Effector memory CD8-positive, alpha-beta T cell (primary cell): ENCODE measurements around the gene POLN.

Source experiments
- ATAC-seq: fragments of 150-1000 bp; cut with Tn5 transposase; replicated peaks from 2 replicates; pipeline ENCODE4 v1.10.0; 2021; ENCODE audit warnings: mild to moderate bottlenecking, moderate library complexity
- DNase-seq, 3 experiments: peaks; one replicate each; pipeline ENCODE4 v3.0.0; 2021
- H3K27ac Mint-ChIP-seq, 2 donors: one replicate each; pipeline ENCODE4 v1.8.0; 2022; ENCODE audit warnings: mild to moderate bottlenecking in 2 of 2, mixed read lengths in 2 of 2, moderate library complexity in 2 of 2
- H3K27me3 Mint-ChIP-seq, 2 donors: one replicate each; pipeline ENCODE4 v1.8.0; 2022; ENCODE audit warnings: mixed read lengths in 2 of 2
- H3K36me3 Mint-ChIP-seq: one replicate; pipeline ENCODE4 v1.8.0; 2022; ENCODE audit warnings: mild to moderate bottlenecking, moderate library complexity, mixed read lengths; ENCODE audit not compliant: insufficient read depth
- H3K4me1 Mint-ChIP-seq, 2 donors: one replicate each; pipeline ENCODE4 v1.8.0; 2022; ENCODE audit warnings: low read depth in 2 of 2, mixed read lengths in 2 of 2
- H3K4me3 Mint-ChIP-seq, 2 donors: one replicate each; pipeline ENCODE4 v1.8.0; 2022; ENCODE audit warnings: mild to moderate bottlenecking in 2 of 2, mixed read lengths in 2 of 2, moderate library complexity in 2 of 2
- H3K9me3 Mint-ChIP-seq, 2 donors: one replicate each; pipeline ENCODE4 v1.8.0; 2022; ENCODE audit warnings: mixed read lengths in 2 of 2

POLN gene

DNA sequence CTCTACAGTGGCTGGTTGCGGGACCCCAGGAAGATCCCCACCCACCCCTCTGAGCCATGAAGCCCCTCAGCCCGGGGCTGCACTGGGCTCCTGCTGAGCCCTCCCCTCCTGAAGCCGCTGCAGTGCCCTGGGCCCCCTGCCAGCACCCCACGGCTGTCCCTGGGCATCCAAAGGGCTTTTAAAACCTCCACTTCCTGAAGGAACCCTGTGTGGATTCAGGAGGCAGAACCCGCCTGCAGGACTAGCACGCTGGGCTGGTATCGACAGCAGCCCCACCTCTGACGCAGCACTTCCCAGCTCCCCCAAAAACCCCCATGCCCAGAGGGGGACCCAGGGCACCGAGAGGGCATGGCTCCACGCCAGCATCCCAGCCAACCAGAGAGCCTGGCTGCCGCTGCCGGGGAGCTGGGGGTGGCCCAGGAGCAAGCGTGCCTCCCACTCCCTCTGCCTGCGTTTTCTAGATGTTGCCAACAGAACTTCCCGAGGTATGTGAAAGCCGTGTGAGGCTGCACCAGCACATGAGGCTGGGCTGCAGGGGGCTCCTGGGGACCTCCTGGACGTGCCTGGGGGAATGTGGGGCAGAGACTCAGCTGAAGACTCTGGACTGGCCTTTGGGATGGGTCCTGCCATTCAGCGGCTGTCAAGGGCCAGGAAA lies 13.7 kb upstream of the POLN start:
- DNase-seq (no peak), ATAC-seq (no peak)
- peaks cover 93% of the 10 kb centered on the region for H3K36me3 Mint-ChIP-seq
- H3K27ac Mint-ChIP-seq, result peak overlapping the region in 1 of 2 donors; percentile 93
- peaks cover 16 to 19% of the 10 kb centered on the region in 2 donors for H3K4me1 Mint-ChIP-seq
- no peak overlapping the region for H3K4me3 Mint-ChIP-seq
- no peaks in the 10 kb centered on the region for H3K9me3 Mint-ChIP-seq
- H3K27me3 Mint-ChIP-seq, result no peaks in the 10 kb centered on the region

GRCh38 chr4:2254665-2255500 lies 13.0 kb upstream of the POLN start:
- H3K27ac Mint-ChIP-seq, result peak overlapping the region; percentile 76 to 93

GRCh38 chr4:2253160-2254084 lies 11.5 kb upstream of the POLN start:
- H3K27ac Mint-ChIP-seq, result peak overlapping the region; percentile 76 to 93
- peak overlapping the region in 1 of 2 donors; percentile 19 for H3K4me3 Mint-ChIP-seq
- no peak for DNase-seq

More at GRCh38 chr4:2254665-2255500, 13.0 kb upstream of the POLN start:
- peaks cover 16 to 19% of the 10 kb centered on the region in 2 donors for H3K4me1 Mint-ChIP-seq
- ATAC-seq (no peak), DNase-seq (no peak)
- H3K9me3 Mint-ChIP-seq, result no peaks in the 10 kb centered on the region
- peaks cover 96% of the 10 kb centered on the region for H3K36me3 Mint-ChIP-seq
- H3K4me3 Mint-ChIP-seq, result peak overlapping the region in 1 of 2 donors; percentile 33
- H3K27me3 Mint-ChIP-seq, result no peaks in the 10 kb centered on the region

DNA sequence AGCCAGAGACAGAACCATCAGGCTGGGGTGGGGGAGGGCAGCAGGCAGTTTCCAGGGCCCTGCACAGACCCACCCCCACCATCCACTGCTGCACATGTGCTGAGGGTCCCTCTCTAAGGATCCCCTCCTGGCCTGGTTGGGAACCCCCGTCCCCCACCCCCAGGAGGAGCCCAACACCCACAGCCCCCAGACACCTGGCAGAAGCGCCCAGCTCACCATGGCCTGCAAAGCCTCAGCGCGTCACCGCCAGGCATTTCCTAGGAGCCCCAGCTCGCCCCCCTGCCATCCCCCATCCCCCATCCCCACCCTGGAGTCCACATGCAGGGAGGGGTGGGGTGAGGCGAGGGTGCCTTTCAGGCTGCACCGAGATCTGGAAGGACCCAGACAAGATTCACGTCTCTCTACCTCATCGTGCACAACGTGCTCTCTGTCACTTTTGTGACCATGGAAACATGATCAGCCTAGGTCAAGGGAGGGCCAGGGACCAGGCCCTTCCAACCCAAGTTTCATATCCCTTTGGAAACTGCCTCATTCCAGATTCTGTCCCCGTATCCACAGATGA lies 10.7 kb upstream of the POLN start:
- H3K36me3 Mint-ChIP-seq, result peaks cover 97% of the 10 kb centered on the region
- H3K27ac Mint-ChIP-seq, result peak overlapping the region; percentile 76 to 93
- no peaks in the 10 kb centered on the region for H3K9me3 Mint-ChIP-seq
- ATAC-seq (no peak), DNase-seq (no peak)
- no peaks in the 10 kb centered on the region for H3K27me3 Mint-ChIP-seq
- H3K4me3 Mint-ChIP-seq, result peak overlapping the region in 1 of 2 donors; percentile 19
- H3K4me1 Mint-ChIP-seq, result peaks cover 16% of the 10 kb centered on the region in 2 donors

More at GRCh38 chr4:2253160-2254084, 11.5 kb upstream of the POLN start:
- Mint-ChIP-seq H3K9me3 (no peaks in the 10 kb centered on the region), H3K27me3 (no peaks in the 10 kb centered on the region), H3K36me3 (peaks cover 96% of the 10 kb centered on the region), H3K4me1 (peaks cover 16% of the 10 kb centered on the region in 2 donors)
- ATAC-seq, result no peak

- H3K9me3 Mint-ChIP-seq, result no peaks in the 10 kb centered on the region
- H3K4me1 Mint-ChIP-seq, result peaks cover 13 to 15% of the 10 kb centered on the region in 2 donors
- ATAC-seq (no peak), DNase-seq (no peak)
- peaks cover 96% of the 10 kb centered on the region for H3K36me3 Mint-ChIP-seq
- H3K27me3 Mint-ChIP-seq, result no peaks in the 10 kb centered on the region
- peak overlapping the region in 1 of 2 donors; percentile 93 for H3K27ac Mint-ChIP-seq
- H3K4me3 Mint-ChIP-seq, result peak overlapping the region in 1 of 2 donors; percentile 36
Observed at GRCh38 chr4:2251795-2252529, 10.0 kb upstream of the POLN start.

DNA sequence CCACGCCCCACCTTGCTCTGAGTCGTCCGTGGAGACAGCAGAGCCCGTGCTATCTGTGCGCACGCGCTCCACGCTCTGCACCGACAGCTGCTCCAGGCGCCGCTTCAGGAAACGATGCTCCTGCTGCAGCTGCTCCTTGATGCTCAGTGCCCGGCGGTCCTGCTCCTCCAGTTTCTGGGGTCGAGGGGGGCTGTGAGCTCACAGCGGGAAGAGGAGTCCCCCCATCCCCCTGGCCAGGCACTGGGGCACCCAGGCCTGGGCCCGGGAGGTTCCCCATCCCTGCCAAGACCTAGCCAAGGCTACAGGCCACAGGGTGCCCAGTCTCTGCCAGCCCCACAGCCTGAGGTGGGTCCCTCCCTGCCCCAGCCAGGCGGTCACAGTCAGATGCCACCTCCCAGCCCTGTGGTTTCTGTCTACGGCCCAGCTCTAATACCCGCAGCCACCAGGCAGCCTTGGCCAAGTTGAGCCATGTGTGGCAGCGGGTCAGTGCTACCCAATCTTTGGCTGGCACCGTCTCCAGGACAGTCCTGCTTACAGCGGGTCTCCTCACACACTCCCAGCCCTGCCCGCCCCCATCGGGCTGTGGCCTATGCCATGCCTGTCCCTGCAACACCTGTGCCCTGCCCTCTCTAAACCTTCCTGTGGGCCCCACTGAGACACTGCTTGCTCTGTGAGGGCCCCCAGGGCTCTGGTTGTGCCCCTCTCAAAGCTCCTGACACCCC lies 9.3 kb upstream of the POLN start:
- H3K4me3 Mint-ChIP-seq, result peak overlapping the region in 1 of 2 donors; percentile 21
- peak overlapping the region in 1 of 2 donors; percentile 93 for H3K27ac Mint-ChIP-seq
- H3K9me3 Mint-ChIP-seq, result no peaks in the 10 kb centered on the region
- H3K36me3 Mint-ChIP-seq, result peaks cover 96% of the 10 kb centered on the region
- no peaks in the 10 kb centered on the region for H3K27me3 Mint-ChIP-seq
- H3K4me1 Mint-ChIP-seq, result peaks cover 9 to 10% of the 10 kb centered on the region in 2 donors
- DNase-seq (no peak), ATAC-seq (no peak)

- Mint-ChIP-seq H3K9me3 (no peaks in the 10 kb centered on the region), H3K36me3 (peaks cover 95% of the 10 kb centered on the region), H3K4me1 (peaks cover 10% of the 10 kb centered on the region in 2 donors), H3K27ac (peak overlapping the region in 1 of 2 donors; percentile 93), H3K4me3 (peak overlapping the region in 1 of 2 donors; percentile 33), H3K27me3 (no peaks in the 10 kb centered on the region)
- no peak for DNase-seq
- ATAC-seq, result no peak
Observed at GRCh38 chr4:2250357-2251072, 8.6 kb upstream of the POLN start.

DNA sequence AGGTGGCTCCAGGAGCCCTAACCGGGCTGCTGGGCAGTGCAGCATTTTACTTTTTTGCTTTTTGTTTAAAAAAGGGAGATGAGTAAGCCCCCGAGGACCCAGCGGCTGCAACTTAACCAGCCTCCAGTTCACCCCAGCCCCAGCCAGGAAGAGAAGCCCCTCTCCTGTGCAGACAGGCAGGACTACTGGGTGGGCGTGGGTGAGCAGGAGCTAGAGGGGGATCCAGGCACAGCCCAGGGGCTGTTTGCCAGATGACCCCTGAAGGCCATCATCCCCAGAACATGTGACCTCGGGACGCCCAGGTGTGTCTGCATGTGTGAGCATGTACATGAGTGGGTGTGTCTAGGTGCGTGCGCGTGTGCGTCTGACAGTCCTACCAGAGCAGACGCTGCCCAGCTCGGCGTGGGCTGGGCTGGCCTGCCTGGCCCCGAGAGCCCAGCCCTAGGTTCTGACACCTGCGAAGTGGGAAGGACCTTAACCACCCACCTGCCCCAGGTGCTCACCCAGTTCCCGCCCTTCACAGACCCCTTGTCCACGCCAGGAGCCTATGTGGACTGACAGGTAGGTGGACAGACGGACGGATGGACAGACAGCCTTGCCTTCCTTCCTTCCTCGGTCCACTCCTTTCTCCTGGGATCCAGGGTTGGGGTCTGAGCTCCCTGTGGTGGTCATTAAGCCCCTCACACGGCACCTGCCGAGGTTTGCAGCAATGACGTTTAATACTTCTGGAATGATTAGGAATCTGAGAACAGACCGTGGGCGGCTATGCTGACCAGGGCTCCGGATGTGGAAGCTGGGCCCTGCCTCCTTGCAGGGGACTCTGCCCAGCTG lies 7.8 kb upstream of the POLN start:
- H3K27ac Mint-ChIP-seq, result peak overlapping the region in 1 of 2 donors; percentile 59
- DNase-seq (peak in 1 of 3 experiments; percentile 0), ATAC-seq (no peak)
- peaks cover 6 to 11% of the 10 kb centered on the region in 2 donors for H3K4me1 Mint-ChIP-seq
- H3K4me3 Mint-ChIP-seq, result peak overlapping the region in 1 of 2 donors; percentile 33
- H3K27me3 Mint-ChIP-seq, result no peaks in the 10 kb centered on the region
- peaks cover 93% of the 10 kb centered on the region for H3K36me3 Mint-ChIP-seq
- H3K9me3 Mint-ChIP-seq, result no peaks in the 10 kb centered on the region

DNA sequence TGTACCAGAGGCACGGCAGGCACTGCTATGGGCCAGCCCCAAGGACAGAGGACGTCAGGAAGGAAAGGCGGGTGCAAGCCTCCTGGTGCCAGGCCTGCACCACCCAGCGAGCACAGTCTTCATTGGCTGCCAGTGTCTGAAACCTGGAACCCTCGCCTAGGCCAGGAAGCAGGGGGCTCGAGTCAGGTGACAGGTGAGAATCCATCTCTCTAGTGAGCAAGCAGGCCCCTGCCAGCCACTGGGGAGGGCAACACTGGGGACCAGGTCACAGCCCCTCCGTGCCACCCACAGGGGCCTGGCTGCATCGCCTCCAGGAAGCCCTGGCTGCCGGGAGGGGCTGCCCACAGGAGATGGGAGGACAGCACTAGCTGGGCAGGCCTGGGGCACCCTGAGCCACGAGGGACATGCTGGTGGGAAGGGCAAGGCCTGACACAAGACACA lies 6.9 kb upstream of the POLN start:
- Mint-ChIP-seq H3K36me3 (peaks cover 84% of the 10 kb centered on the region), H3K9me3 (no peaks in the 10 kb centered on the region), H3K4me3 (no peak overlapping the region), H3K27me3 (no peaks in the 10 kb centered on the region), H3K27ac (peak overlapping the region; percentile 22 to 59), H3K4me1 (peaks cover 2 to 8% of the 10 kb centered on the region in 2 donors)
- DNase-seq (peak in 1 of 3 experiments; percentile 2), ATAC-seq (no peak)

DNA sequence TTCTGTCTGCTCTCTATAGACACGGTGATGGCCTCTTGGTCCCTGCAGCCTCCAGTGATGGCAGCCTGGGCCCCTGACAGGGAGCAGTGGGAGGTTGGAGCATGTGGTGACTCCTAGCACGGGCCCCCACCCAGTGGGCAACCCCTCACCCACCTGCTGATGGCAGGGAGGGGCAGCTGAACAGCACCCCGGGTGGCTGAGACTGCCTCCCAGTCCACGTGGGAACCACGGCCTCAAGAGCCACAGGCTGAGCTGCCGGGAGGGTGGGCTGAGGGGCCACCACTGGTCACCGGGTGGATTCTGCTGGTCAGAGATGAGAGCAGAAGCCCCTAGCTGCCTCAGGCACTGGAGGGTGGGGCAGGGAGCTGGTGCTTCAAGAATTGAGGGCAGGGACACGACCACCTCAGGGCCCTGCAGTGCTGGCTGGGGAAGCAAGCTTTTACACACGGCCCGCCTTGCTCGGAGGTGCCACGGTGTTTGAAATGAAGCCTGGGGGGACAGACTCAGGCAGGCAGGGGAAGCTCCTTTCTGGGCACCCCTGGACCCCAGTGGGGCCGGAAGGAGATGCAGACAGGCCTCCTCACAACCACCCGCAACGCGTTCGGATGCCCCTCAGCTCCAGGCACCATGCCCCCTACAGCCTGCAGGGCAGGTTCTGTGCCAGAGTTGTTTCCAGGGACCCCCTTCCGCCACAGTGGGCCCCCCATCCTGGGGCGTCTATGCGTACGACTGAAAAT lies 6.3 kb upstream of the POLN start:
- ATAC-seq (peak; percentile 2), DNase-seq (peak in 1 of 3 experiments; percentile 5)
- Mint-ChIP-seq H3K4me1 (peaks cover 8 to 13% of the 10 kb centered on the region in 2 donors), H3K36me3 (peaks cover 78% of the 10 kb centered on the region), H3K4me3 (peak overlapping the region in 1 of 2 donors; percentile 11), H3K27ac (peak overlapping the region; percentile 22 to 59), H3K9me3 (no peaks in the 10 kb centered on the region), H3K27me3 (no peaks in the 10 kb centered on the region)
